GM18505 (cell line): ENCODE results near the gene ANKS1B.
"Not testable (repeated sequence)": the region's sequence is repeated elsewhere in the genome, so short reads cannot be mapped to it uniquely, and the experiment has no call there.

Source experiments
- ATAC-seq: cut with Tn5 transposase; IDR thresholded peaks from one replicate; pipeline ENCODE4 v1.9.1; 2021; ENCODE audit not compliant: unreplicated experiment
- POLR2A ChIP-seq: IDR thresholded peaks from 4 replicates; pipeline ENCODE4 v1.6.1; 2011; ENCODE audit warnings: borderline replicate concordance; ENCODE audit not compliant: insufficient read depth, insufficient read length; ENCODE audit errors: extremely low read depth

The ANKS1B gene

DNA sequence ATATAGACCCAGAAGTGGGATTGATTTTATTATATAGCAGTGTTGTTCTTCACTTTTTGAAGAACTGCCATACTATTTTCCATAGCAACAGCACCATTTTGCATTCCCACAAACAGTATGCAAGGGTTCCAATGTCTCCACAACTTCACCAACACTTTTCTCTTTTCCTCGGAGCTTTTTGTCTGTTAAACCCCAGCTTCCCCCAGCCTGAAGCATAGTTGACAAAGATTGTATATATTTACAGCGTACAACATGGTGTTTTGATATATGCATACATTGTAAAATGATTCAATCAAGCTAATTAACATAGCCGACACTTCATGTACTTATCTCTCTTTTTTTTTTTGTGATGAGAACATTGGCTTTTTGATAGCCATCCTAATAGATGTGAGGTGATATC, 982.6 kb downstream of the ANKS1B start:
- no peak for ATAC-seq
- TF ChIP-seq POLR2A = no peak

DNA sequence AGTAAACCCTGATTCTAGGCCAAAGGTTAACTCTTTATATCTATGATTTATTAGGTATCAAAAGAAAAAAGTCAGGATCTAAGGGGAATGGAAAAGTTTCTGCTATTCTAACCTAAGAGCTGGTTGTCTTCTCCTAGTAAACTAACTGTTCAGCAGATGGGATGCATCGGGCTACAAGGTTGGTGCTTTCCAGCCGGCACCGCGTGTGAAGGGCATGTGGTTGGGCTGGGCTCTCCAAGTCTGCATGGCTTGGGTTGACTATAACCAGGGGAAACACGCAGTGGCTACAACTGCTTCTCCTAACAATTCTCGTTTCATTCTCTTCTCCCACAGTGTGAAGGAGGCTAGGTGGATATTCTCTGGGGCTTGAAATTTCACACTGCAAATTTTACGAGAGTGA, 985.2 kb downstream of the ANKS1B start:
- no peak for ATAC-seq
- TF ChIP-seq POLR2A = no peak

DNA sequence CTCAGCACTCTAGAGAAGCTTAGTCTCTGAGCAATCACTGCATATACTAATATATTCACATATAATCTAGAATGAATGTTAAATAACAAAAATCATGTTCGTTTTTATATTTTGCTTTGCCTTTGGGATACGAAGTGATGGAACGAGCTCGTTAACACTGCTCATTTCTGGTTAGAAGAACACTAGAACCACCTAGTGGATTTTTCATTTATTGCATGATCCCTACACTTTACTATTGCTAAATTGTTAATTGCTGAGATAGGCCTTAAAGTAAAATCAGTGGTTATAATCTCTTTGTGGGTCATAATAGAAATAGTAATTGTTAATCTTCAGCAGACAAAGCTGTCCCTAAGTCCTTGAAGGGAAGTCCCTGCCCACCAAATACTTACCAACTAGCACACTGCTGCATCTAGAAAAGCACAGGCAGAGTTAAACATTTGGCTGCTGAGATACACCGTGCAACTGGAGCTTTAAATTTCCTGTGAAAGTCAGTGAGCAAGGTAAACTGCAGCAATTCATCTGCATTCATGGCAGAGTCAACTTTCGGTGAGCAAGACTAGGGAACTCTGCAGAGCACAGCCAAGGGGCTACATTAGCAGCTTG, 985.9 kb downstream of the ANKS1B start:
- peak; percentile 86 for ATAC-seq
- no peak for TF ChIP-seq POLR2A

DNA sequence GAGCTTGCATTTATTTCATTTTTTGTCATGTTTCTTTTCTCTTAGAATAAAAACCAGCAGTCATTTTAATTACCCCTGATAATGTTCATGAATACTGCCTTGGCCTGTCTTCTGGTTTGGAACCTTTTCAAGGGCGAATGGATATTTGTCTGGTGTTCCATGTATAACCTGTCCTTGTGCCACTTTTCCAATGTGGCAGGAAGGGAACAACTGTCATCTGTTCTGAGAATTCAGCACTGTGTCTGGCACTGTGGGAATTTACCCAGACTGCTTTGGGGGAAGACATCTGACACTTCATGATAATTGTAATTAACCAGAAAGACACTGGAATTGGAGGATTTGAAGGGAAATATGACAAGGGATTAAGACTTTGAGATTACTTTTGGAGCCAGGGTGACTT, 986.8 kb downstream of the ANKS1B start:
- TF ChIP-seq POLR2A = no peak
- no peak for ATAC-seq

DNA sequence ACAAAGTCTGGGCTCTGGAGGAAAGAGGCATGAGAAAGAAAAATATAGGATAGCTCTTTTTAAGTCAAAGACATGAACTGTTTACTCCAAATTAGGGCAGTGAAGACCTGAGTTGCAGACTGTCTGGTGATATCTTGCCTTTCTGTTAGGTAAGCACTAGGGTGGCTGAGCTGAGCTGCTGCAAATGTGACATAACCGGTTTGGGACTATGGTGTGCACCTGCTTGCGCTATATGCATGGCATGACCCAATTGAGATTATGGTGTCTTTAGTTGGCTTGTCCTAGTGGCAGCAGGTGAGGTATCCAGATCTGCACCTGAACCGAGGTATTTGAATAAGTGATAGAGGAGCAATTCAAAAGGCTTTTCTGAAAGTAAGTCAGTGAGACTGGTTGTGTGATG, 994.1 kb downstream of the ANKS1B start:
- no peak for ATAC-seq
- no peak for TF ChIP-seq POLR2A

DNA sequence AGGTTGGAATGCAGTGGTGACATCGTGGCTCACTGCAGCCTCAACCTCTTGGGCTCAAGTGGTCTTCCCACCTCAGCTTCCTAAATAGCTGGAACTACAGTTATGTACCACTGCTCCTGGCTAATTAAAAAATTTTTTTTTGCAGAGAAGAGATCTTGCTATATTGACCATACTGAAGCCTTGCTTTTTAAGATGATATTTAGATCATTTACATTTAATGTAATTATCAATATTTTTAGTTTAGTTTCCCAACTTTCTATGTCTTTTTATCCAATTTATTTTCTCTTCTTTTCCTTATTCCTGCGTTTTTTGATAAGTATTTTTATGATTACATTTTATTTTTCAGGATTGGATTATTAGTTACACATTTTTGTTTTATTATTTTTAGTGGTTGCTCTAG, 999.6 kb downstream of the ANKS1B start:
- no peak for TF ChIP-seq POLR2A
- no peak for ATAC-seq

DNA sequence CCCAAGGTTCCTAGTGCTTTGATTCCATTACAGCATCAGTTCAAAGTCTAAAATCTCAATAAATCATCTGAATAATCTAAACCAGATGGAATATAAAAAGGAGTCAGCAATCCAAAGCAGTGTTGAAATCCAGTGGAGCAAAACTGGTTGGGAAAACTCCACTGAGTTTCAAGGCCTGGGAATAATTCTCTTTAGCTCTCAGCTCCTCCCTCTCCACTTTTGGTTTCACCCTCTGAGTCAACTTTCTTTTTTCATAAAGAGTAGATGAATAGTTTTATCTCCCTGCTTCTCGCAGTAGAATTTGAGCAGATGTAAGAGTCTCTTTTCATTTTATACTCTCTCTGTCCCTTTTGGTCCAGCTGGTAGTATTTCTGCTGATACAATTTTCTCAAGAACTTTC, 1001.1 kb downstream of the ANKS1B start:
- ATAC-seq = no peak
- no peak for TF ChIP-seq POLR2A

DNA sequence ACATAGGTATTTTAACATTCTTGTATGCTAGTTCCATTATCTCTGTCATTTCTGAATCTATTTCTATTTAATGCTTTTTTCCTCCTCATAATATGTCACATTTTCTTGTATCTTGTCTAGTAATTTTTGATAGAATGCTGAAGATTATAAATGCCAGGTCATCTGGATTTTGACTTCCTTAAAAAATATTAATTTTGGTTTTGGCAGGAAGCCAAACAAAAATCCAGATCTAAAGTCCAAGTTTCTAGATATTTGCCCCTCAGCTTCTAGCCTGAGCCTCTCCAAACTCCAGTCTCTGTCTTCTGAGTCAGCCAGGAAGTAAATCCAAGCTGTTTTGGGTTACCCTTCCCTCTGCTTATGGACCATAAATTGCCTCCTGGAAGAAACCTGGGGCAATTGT, 1004.2 kb downstream of the ANKS1B start:
- ATAC-seq = no peak
- TF ChIP-seq POLR2A = no peak

DNA sequence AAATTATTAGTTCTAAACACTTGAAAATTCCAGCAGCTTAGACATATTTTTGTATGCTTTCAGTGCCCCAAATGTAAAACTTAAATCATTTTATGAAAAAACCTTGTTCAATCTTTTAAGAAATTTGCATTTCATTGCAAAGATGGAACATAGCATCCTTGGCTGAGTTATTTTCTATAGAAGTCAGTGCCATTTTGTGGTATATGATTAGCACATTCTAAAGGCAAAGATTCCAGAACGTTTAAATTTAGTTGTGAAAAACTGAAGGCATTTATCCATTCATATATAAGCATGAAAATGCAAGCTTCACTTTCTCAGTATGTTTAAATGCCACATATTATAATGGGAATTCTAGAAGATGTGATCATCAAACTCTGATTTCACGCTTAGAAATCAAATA, 1007.5 kb downstream of the ANKS1B start:
- TF ChIP-seq POLR2A = no peak
- no peak for ATAC-seq

DNA sequence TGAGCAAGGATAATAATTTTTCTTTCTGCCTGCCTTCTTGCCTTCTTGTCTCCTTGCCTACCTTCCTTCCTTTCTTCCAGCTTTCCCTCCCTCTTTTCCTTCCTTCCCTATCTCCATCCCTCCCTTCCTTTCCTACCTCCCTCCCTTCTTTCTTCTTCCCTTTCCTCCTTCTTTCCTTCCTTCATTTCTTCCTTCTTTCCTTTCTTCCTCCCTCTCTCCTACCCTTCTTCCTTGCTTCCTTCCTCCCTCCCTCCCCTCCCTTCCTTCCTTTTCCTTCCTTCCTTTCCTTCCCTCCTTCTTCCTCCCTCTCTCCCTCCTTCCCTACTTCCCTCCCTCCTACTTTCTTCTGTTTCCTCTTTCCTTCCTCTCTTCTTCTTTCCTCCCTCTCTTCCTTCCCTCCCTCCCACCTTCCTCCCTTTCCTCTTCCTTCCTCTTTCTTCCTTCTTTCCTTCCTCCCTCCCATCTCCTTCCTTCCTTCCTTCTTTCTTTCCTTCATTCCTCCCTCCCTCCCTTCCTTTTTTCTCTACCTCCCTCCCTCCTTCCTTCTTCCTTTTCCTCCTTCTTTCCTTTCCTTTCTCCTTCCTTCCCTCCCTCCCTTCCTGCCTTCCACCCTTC, 1009.9 kb downstream of the ANKS1B start:
- TF ChIP-seq POLR2A = no peak
- no peak for ATAC-seq

DNA sequence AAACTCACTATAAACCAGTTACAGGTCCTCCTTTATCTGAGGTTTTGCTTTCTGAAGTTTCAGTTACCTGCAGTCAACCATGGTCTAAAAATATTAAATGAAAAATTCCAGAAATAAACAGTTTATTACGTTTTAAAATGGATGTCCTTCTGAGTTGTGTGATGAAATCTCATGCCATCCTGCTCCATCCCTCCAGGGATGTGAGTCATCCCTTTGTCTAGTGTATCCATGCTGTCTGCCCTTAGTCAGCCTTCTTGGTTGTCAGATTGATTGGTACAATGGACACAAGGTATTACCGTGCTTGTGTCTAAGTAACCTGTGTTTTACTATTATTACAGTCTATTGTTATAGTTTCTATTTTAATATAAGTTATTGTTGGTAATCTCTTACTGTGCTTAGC, 1011.3 kb downstream of the ANKS1B start:
- ATAC-seq = no peak
- TF ChIP-seq POLR2A = no peak

DNA sequence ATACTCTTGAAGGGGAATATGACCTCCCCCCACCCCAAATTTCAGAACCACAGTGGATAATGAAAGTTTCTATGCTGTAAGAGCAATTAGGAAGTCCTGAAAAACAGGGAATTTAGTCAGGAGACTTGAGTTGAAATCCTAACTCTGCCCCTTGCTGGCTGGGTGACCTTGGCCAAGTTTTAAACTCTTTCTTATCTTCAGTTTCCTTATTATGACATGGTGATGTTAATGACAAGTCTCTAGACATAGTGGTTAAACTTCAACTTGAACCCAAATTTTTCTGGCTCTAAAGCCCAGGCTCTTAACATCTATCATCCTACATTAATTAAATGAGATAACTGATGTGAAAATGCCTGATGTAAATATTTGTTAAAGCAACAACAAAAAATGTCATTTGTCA, 1013.8 kb downstream of the ANKS1B start:
- no peak for ATAC-seq
- TF ChIP-seq POLR2A = no peak

DNA sequence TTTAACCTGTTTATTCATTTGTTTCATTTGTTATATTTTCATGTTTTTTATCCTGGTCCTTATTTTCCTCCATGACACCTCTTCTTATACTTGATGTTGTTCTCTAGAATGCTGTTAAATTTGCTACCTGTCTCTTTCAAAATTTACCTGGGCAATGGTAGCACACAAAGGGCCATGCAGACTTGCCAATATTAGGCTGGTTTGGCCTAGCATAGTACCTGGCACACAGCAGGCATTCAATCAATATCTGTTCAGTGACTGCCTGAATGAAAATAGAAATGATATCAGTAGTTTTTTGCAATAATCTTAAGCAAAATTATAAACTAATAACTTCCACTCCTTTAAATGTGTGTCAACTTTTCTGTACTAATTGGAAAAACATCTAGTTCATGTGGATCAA, 1014.5 kb downstream of the ANKS1B start:
- TF ChIP-seq POLR2A = no peak
- ATAC-seq = no peak

DNA sequence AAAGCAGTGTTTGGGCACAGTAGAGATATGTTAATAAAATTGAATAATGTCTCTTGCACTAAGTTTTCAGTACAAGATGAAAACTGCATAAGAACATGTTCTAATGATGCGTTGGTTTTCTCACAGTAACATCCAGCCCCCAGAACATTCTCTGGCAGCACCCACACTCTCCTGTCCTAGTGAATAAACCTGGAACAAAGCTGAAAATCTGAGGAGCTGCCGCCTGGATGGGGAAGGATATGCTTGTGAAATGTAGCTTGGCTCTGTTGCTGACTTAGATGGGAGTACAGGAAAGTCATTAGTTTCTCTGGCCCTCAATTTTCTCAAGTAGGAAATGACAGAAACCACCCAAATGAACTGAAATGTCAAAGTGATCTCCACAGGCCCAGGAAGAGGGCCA, 1015.8 kb downstream of the ANKS1B start:
- no peak for TF ChIP-seq POLR2A
- no peak for ATAC-seq

DNA sequence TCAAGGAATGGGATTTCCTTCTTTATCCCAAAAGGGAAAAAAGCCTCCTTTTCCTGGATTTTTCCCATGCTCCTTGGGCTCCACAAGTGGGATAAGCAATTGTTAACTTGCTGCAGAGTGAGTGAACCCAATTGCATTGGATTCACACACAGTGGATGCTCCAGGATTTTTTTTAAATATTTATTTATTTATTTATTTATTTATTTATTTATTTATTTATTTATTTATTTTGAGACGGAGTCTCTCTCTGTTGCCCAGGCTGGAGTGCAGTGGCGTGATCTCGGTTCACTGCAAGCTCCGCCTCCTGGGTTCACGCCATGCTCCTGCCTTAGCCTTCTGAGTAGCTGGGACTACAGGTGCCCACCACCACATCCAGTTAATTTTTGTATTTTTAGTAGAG, 1027.6 kb downstream of the ANKS1B start:
- not testable (repeated sequence) for ATAC-seq
